HG03457 (cell line): ENCODE measurements around the gene NES.

Experiments
- ATAC-seq: cut with Tn5 transposase; IDR thresholded peaks from one replicate; pipeline ENCODE4 v1.9.1; 2021; ENCODE audit warnings: moderate number of reproducible peaks; ENCODE audit not compliant: unreplicated experiment

NES gene

DNA sequence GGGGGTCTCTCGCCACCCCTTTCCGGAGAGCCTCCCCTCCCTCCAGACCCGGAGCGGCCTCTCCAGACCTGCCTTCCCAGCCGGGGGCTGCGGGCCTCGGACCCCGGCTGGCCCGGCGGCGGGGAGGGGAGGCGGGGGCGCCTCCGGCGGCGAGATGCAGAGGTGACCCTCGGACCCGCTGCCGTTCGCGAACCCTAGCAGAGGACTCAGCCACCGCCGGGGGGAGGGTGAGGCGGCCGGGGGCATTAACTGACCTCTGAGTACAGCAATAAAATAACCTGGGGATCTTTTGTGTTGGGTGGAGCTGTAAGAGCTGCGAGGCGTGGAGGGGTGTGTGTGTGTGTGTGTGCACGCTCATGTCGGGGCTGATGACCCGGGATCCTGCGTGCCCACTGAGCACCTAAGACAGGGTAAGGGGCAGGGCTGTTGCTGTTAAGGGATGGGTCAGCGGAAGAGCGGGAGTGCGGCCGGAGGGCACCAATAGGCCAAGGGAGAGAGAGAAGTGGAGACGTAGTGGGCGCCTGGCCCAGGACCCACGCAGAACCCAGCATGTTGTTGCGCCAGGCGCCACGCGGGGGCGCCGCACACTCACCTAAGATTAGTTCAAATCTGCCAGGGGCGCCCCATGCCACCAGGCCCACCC lies 51.6 kb downstream of the NES start:
- no peak for ATAC-seq

GRCh38 chr1:156624814-156625435 lies 52.3 kb downstream of the NES start:
- ATAC-seq, result no peak

DNA sequence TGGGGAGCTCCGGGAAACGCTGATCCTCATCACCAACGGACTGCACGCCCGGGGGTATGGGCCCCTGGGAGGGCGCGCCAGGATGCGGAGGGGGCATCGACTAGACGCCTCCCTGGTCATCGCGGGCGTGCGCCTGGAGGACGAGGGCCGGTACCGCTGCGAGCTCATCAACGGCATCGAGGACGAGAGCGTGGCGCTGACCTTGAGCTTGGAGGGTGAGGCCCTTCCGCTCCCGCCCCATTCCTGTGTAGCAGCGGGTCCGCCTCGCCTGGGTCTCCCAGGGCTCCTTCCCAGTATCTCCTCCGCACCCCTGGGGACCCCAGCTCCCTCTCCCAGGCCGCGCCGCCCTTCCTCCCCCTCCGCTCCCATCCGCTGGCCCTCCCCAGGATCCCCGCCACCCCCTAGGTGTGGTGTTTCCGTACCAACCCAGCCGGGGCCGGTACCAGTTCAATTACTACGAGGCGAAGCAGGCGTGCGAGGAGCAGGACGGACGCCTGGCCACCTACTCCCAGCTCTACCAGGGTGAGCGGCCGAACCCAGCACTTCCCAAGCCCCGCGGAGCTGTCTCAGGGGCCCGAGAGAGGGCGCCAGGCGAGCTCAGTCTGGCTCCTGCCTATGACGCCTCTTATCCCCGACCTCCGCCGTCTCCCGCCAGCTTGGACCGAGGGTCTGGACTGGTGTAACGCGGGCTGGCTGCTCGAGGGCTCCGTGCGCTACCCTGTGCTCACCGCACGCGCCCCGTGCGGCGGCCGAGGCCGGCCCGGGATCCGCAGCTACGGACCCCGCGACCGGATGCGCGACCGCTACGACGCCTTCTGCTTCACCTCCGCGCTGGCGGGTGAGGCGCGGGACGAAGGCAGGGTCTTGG lies 53.0 kb downstream of the NES start:
- no peak for ATAC-seq

DNA sequence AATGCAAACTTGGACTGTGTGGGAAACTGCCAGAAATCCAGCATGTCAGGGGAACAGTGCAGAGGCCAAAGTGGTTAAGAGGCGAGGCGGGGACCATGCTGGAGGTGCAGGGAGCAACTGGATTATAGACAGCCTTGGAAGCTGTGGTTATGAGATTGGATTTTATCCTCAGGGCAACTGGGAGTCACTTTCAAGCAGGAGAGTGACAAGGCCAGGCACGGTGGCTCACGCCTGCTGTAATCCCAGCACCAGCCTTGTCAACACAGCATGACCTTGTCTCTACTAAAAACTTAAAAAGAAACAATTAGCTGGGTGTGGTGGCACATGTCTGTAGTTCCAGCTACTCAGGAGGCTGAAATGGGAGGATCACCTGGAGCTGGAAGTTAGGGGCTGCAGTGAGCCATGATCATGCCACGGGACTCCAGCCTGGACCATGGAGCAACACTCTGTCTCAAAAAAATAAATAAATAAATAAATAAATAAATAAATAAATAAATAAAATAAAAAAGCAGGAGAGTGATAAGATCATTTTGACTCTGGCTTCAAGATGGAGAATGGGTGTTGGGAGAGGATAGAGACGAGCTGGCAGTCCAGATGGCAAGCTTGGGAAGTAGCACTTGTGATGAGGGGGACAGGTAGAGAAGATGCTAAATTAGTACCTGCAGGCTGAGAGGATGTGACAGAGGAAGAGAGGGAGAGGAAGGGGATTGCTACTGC lies 54.5 kb downstream of the NES start:
- no peak for ATAC-seq

- ATAC-seq, result no peak
Measured at GRCh38 chr1:156619582-156619955, 57.6 kb downstream of the NES start.

DNA sequence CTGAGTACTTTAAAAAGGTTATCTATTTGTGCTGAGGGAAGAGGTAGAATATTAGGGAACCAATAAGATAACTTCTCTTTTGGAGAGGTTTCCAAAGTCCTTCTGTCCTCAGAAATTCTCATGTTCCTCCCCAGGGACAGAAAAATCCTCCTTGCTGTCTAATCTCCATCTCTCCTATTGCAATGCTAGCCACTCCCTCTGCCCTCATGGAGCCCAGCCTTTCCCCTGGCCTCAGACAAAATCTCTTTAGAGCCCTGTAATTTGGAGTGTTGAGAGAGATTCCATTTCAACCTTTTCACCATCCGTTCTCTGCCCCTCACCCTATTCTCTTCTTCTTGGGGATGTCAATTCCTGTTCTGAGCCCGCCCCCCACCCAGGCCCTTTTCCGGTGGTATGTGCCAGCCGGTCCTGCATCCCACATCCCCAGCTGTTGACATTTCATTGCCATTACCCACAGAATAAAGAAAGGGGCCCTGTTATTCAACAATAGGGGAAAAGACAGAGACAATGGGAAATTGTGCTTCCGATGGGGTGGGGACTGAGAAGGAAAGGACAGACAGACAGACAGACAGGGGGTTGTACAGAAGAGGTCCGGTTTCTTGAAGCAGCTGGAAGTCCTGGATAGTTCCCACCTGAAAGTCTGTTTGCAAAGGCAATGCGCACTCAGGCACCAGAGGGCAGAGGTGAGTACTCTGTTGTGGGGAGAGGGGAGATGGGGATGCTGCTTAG lies 58.2 kb downstream of the NES start, which contains the start of gene HAPLN2:
TSS of gene HAPLN2 (plus strand) at position 563 of the 729 bp plus-strand sequence. CDS start 4,076 bp downstream, outside the sequence.
- ATAC-seq, result no peak
